ENCODE data around the gene UGDH. TPM values are rescaled to one million over a fixed set of nuclear protein-coding genes. Genes with fewer than 3 reads are reported as not detected.

UGDH gene
- total and polyA plus RNA-seq, 2 of the 8 experiments (the other 6 are each of a cell fraction or from before 2014, with no cell fraction given) = 32.0 to 128 TPM

DNA sequence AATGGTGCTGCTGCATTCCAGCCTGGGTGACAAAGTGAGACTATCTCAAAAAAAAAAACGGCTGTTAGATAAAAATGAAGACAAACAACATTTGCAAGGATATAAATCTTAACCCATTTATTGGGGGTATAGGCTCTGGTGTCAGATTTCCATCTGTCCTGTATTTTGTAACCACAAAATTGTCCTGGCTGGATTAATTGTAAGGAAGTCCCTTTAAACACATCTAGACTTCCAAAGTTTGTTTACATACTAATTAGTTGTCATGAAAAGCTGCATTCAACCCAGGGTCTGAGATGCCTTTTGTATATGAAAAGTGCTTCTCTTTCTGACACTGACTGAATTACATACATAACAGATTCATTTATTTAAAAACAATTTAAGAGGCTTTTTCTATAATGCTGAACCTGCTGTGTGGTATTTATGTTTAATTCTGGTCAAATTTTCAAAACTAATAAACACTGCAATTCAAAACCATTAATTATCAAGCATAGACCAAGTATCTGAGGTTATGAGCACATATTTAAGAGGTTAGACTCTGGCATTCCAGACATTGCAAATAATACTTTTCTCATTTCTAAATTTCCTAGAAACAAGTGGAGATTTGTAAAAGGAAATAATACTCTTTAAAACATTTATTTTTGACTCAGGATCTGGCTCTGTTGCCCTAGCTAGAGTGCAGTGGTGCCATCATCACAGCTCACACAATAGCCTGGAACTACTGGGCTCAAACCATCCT, 17.5 kb upstream of the UGDH start:
- POLR2A ChIA-PET (ENCODE audit: partially characterized antibody) = interaction anchor here (1.1 kb wide), 1 partner anchor 17 kb away, joined by 3 read pairs; the partner anchor contains the start of gene UGDH
- DNase-seq (ENCODE audit: low read depth in 1 of 2, low spot score in 2 of 2) = no peak
- no peak overlapping the region for H2BK15ac ChIP-seq (ENCODE audit: low read length)
- no peaks in the 10 kb centered on the region for H3K36me3 ChIP-seq (ENCODE audit: control insufficient read depth in 2 of 4, insufficient read depth in 4 of 4, low read length in 3 of 4)
- H2AFZ ChIP-seq (ENCODE audit: low read length) = no peak overlapping the region
- H3K14ac ChIP-seq (ENCODE audit: insufficient read length) = no peak overlapping the region
- H4K5ac ChIP-seq (ENCODE audit: insufficient read length, low read depth, low read length) = no peak overlapping the region
- H3K4me2 ChIP-seq (ENCODE audit: insufficient read depth in 1 of 2, low read depth in 2 of 2, low read length in 2 of 2) = no peak overlapping the region
- no peak for FAIRE-seq
- H3K4me3 ChIP-seq (ENCODE audit: extremely low read depth in 1 of 4, insufficient read depth in 2 of 4, low read depth in 3 of 4, low read length in 4 of 4) = no peak overlapping the region
- no peak overlapping the region for H3K56ac ChIP-seq (replicated peaks; ENCODE audit: insufficient read length, low read depth, low read length)
- H2BK5ac ChIP-seq (ENCODE audit: low read depth, low read length) = no peak overlapping the region
- no peak overlapping the region for H2AK5ac ChIP-seq (ENCODE audit: low read depth, low read length)
- no peak overlapping the region for H4K8ac ChIP-seq (ENCODE audit: extremely low read depth, insufficient read depth, low read length)
- no peaks in the 10 kb centered on the region for H3K9me3 ChIP-seq (ENCODE audit: insufficient read depth in 2 of 2, low read depth in 1 of 2, low read length in 1 of 2)
- H2BK20ac ChIP-seq (ENCODE audit: low read length) = no peak overlapping the region
- no peaks in the 10 kb centered on the region for H3K23me2 ChIP-seq (ENCODE audit: low read depth, low read length)
- no peak overlapping the region for H3K18ac ChIP-seq (ENCODE audit: extremely low read depth, low read length)
- H3K27ac ChIP-seq (ENCODE audit: low read depth, low read length) = no peak overlapping the region
- 92% methylated on average over 1 of the region's 1 CpG; no CpG with 5 or more reads in 1 of the 2 experiments for WGBS, 2 experiments (ENCODE audit: extremely low coverage in 1 of 2, insufficient coverage in 1 of 2, insufficient read length in 1 of 2, insufficient replicate concordance in 2 of 2, low coverage in 1 of 2, low lambda C conversion rate in 2 of 2, missing lambda C conversion rate in 1 of 2)
- H3K23ac ChIP-seq (ENCODE audit: insufficient read length) = no peak overlapping the region
- peaks cover 0 to 9% (median 5%) of the 10 kb centered on the region in 4 experiments; a peak in 4 of 7 replicates for H3K4me1 ChIP-seq (replicated peaks in 1 of 4; ENCODE audit: control insufficient read depth in 3 of 4, insufficient read depth in 4 of 4, low read length in 3 of 4)
- H3K9ac ChIP-seq (replicated peaks in 1 of 4; ENCODE audit: extremely low read depth in 1 of 4, low read depth in 3 of 4, low read length in 3 of 4) = no peak overlapping the region
- CTCF ChIA-PET (ENCODE audit: partially characterized antibody) = no interaction called here
- H2BK120ac ChIP-seq (replicated peaks; ENCODE audit: low read depth, low read length) = no peak overlapping the region
- H3K79me2 ChIP-seq (ENCODE audit: control insufficient read depth in 1 of 2, insufficient read depth in 2 of 2, low read length in 2 of 2) = no peaks in the 10 kb centered on the region
- no peak overlapping the region for H2BK12ac ChIP-seq (ENCODE audit: low read depth, low read length)
- H3K27me3 ChIP-seq (replicated peaks in 1 of 4; ENCODE audit: control insufficient read depth in 3 of 4, extremely low read depth in 1 of 4, insufficient read depth in 3 of 4, low read length in 3 of 4) = no peaks in the 10 kb centered on the region
- H3K79me1 ChIP-seq (ENCODE audit: low read depth, low read length) = no peaks in the 10 kb centered on the region
- H3K4ac ChIP-seq (replicated peaks; ENCODE audit: insufficient read length, low read depth, low read length) = no peak overlapping the region
- peaks cover 0 to 1% of the 10 kb centered on the region in 2 experiments for H4K20me1 ChIP-seq (replicated peaks in 1 of 2; ENCODE audit: control insufficient read depth in 1 of 2, insufficient read depth in 2 of 2, low read length in 2 of 2)
- H4K91ac ChIP-seq (replicated peaks; ENCODE audit: insufficient read length, low read length) = no peak overlapping the region
- no peak for TF ChIP-seq PHF8 (conservative IDR thresholded peaks at IDR 0.05; ENCODE audit: low read depth, low read length)
- no peak for TF ChIP-seq SP2 (IDR thresholded peaks at IDR 0.05; ENCODE audit: low read length)
- TF ChIP-seq EGR1 (IDR thresholded peaks at IDR 0.05; ENCODE audit: borderline replicate concordance, low read depth, low read length) = no peak
- no peak for TF ChIP-seq NANOG (IDR thresholded peaks at IDR 0.05; ENCODE audit: insufficient read depth, low read depth, low read length, poor library complexity, severe bottlenecking)
- no peak for TF ChIP-seq RXRA (IDR thresholded peaks at IDR 0.05; ENCODE audit: insufficient read depth, low read depth, low read length)
- TF ChIP-seq CBX8 (IDR thresholded peaks at IDR 0.05; ENCODE audit: borderline replicate concordance, low read depth, low read length) = no peak
- no peak for TF ChIP-seq POU5F1 (IDR thresholded peaks at IDR 0.05; ENCODE audit: low read depth, low read length)
- no peak for TF ChIP-seq TBP (IDR thresholded peaks at IDR 0.05; ENCODE audit: low read depth, low read length)
- TF ChIP-seq BCL11A (IDR thresholded peaks at IDR 0.05; ENCODE audit: low read depth in 2 of 2, low read length in 2 of 2) = no peak
- no peak for TF ChIP-seq KDM1A (IDR thresholded peaks at IDR 0.05; ENCODE audit: borderline replicate concordance, low read length)
- TF ChIP-seq KDM4A (IDR thresholded peaks at IDR 0.05; ENCODE audit: low read depth, low read length, severe bottlenecking) = no peak
- TF ChIP-seq CEBPB (IDR thresholded peaks at IDR 0.05; ENCODE audit: low read depth, low read length) = no peak
- TF ChIP-seq MAX (IDR thresholded peaks at IDR 0.05) = no peak

Measured in H1 (cell line).